GM18870 (cell line): Measurements from ENCODE around the gene CADM1.

Experiments
- ATAC-seq: cut with Tn5 transposase; IDR thresholded peaks from one replicate; pipeline ENCODE4 v1.9.1; 2021; ENCODE audit warnings: moderate library complexity; ENCODE audit not compliant: unreplicated experiment

The CADM1 gene

GRCh38 chr11:115256397-115257197 lies 247.6 kb downstream of the CADM1 start:
- peak; percentile 74 for ATAC-seq

GRCh38 chr11:115255006-115255762 lies 249.0 kb downstream of the CADM1 start:
- ATAC-seq = no peak

- ATAC-seq = no peak
Measured at GRCh38 chr11:115251126-115251525, 253.1 kb downstream of the CADM1 start.

GRCh38 chr11:115249061-115249578 lies 255.1 kb downstream of the CADM1 start:
- ATAC-seq = no peak

- no peak for ATAC-seq
Measured at GRCh38 chr11:115247953-115248352, 256.3 kb downstream of the CADM1 start.

GRCh38 chr11:115247361-115247760 lies 256.9 kb downstream of the CADM1 start:
- no peak for ATAC-seq

- ATAC-seq = no peak
Measured at GRCh38 chr11:115244758-115245157, 259.5 kb downstream of the CADM1 start.

GRCh38 chr11:115244296-115244695 lies 259.9 kb downstream of the CADM1 start:
- no peak for ATAC-seq

- no peak for ATAC-seq
Measured at GRCh38 chr11:115242982-115243381, 261.2 kb downstream of the CADM1 start.

GRCh38 chr11:115241899-115242298 lies 262.3 kb downstream of the CADM1 start:
- ATAC-seq = no peak

- ATAC-seq = no peak
Measured at GRCh38 chr11:115238791-115239190, 265.4 kb downstream of the CADM1 start.

- no peak for ATAC-seq
Measured at GRCh38 chr11:115238086-115238485, 266.1 kb downstream of the CADM1 start.

GRCh38 chr11:115237578-115237977 lies 266.6 kb downstream of the CADM1 start:
- no peak for ATAC-seq

- ATAC-seq = no peak
Measured at GRCh38 chr11:115234794-115235193, 269.4 kb downstream of the CADM1 start.

- no peak for ATAC-seq
Measured at GRCh38 chr11:115226556-115226955, 277.7 kb downstream of the CADM1 start.

GRCh38 chr11:115224551-115224950 lies 279.7 kb downstream of the CADM1 start:
- ATAC-seq = no peak

- peak; percentile 33 for ATAC-seq
Measured at GRCh38 chr11:115222863-115223530, 281.2 kb downstream of the CADM1 start.

GRCh38 chr11:115222218-115222862 lies 281.9 kb downstream of the CADM1 start:
- ATAC-seq = peak; percentile 95

GRCh38 chr11:115221461-115222069 lies 282.6 kb downstream of the CADM1 start:
- peak; percentile 35 for ATAC-seq

GRCh38 chr11:115220911-115221310 lies 283.3 kb downstream of the CADM1 start:
- ATAC-seq = no peak
